K562 treated with DMSO at 1 percent for 4 hours (cell line): Measurements from ENCODE around the gene CWF19L2. TPM values are rescaled to one million over a fixed set of nuclear protein-coding genes. Genes with fewer than 3 reads are reported as not detected.

Experiments
- total RNA-seq: library from RNA; unstranded; fragments of 300-600 nt; gene quantifications from 2 replicates; pipeline ENCODE4 v1.2.3, GENCODE V29; 2022; ENCODE audit not compliant: insufficient read depth

Gene CWF19L2
- 5.6 and 6.0 TPM in 2 replicates for total RNA-seq

GRCh38 chr11:107457558-107458271 lies at the start of gene CWF19L2:
Gene CWF19L2, minus strand, starts transcription at chr11:107457825. Its CDS starts 9 bp downstream, at chr11:107457816.

Other genes starting within 250 kb of the CWF19L2 start
- gene ALKBH8, start 107.9 kb upstream of the CWF19L2 start, total RNA-seq: 4.1 and 5.5 TPM in 2 replicates
- gene ELMOD1, start 133.3 kb upstream of the CWF19L2 start, total RNA-seq: not detected in 2 replicates